Measurements from ENCODE around the gene RILPL1.
"Not testable (repeated sequence)": the region's sequence is repeated elsewhere in the genome, so short reads cannot be mapped to it uniquely, and the experiment has no call there.

Gene RILPL1

GRCh38 chr12:123453165-123453564 lies 80.4 kb downstream of the RILPL1 start:
- DNase-seq: no peak

- DNase-seq: not testable (repeated sequence)
Observed at GRCh38 chr12:123452276-123452550, 81.3 kb downstream of the RILPL1 start.

GRCh38 chr12:123450636-123451035 lies 82.9 kb downstream of the RILPL1 start:
- no peak for DNase-seq

DNA sequence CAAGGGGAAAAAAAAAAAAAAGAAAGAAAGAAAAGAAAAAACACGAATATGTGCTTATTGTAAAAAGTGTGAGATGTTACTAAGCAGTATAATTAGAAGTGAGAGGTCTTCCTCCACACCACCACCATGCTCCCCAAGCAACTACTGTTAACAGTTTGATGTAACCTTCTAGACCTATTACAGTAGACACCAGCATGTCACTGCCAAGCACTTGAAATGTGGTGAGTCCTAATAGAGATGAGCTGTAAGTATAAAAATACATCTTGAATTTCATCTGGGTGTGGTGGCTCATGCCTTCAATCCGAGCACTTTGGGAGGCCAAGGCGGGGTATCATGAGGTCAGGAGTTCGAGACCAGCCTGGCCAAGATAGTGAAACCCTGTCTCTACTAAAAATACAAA lies 83.7 kb downstream of the RILPL1 start:
- DNase-seq: no peak

DNA sequence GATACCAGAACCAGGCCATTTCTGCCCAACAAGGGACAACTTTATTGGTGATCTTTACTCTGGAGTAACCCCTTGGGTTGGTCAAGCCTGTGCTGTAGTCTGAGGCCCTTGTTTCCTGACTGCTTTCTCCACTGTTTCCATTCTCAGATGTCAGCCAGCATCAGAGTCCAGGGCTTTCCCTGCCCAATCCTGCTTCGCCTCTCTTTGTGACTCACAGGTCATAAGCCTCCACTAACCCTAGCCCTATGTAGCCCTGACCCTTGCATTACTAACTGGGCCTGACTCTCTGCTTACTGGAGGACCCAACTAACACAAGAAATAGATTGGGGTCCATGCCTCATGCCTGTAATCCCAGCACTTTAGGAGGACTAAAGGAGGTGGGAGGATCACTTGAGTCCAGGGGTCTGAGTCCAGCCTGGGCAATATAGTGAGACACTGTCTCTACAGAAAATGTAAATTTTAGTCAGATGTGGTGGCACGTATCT lies 84.2 kb downstream of the RILPL1 start:
- DNase-seq: no peak

GRCh38 chr12:123446333-123446713 lies 87.2 kb downstream of the RILPL1 start:
- no peak for DNase-seq

DNA sequence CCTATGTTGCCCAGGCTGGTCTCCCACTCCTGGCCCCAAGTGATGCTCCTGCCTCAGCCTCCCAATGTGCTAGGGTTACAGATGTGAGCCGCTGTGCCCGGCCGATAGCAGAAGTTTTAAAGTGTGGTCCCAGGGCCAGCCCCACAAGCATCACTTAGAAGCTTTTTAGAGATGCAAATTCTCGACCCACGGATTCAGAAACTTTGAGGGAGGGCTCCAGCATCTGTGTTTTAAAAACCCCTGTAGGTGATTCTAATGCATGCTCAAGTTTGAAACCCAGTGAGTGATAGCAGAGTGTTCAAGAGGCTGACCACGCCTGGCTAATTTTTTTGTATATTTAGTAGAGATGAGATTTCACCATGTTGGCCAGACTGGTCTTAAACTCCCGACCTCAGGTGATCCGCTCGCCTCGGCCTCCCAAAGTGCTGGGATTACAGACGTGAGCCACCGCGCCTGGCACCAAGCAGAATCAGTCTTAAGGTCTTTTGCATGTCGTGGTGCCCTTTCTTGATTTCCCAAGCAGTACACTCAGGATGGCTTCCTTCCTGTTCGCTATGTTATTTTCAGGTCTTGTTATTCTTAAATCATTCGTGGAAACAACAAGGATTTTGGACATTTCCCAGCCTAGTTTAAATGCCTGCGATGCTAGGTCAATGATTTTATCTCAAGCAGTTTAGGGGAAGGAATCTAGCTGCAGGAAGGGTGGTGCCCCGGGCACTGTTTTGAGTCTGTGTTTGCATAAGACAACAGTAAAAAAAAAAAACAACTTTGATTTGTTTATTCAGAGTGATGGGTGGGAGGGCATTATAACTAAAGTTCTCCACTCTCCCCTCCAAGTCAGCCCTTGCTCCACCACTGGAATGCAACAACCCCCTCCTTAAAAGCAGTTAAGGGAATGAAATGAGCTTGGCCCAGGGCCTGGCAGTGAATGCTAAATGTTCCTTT lies 87.9 kb downstream of the RILPL1 start:
- no peak for DNase-seq

DNA sequence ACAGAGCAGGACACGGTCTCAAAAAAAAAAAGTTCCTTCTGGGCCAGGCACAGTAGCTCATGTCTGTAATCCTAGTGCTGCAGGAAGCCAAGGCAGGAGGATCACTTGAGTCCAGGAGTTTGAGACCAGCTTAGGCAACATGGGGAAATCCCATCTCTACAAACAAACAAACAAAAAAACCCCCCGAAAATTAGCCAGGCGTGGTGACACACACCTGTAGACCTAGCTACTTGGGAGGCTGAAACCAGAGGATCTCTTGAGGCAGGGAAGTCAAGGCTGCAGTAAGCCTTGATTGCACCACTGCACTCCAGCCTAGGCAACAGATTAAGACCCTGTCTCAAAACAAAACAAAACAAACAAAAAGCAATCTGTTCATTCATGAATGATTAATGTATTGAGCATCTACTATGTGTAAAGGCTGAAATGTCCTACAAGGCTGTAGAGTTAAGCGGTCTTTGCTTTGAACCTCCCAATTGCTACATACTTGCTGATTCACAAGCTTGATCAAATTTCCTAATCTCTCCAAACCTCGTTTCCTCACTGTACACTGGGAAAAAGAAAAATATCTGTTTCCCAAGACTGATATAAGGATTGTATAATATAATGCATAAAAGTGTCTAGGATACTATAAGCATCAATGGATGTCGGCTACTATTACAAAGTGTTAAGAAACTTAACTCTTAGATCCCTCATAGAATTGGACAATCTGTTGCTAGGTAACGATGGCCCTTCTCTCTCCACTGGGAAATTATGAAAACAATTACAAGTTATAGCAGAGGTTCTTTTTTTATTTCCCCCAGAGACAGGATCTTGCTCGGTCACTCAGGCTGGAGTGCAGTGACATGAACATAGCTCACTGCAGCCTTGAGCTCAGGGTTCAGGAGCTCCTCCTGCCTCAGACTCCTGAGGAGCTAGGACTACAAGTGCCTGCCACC lies 89.2 kb downstream of the RILPL1 start:
- DNase-seq: no peak

DNA sequence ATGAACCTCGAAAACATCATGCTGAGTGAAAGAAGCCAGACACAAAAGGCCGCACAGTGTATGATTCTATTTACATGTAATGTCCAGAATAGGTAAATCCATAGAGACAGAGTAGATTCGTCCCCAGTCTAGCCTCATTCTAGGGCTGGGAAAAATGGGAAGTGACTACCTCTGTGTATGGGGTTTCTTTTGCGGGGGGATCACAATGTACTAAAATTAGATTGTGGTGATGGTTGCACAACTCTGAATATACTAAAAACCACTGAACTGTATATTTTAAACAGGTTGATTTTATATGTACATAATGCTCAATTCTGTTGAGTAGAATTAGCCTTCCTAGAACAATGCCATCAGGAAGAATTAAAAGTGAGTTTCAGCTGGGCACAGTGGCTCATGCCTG lies 90.7 kb downstream of the RILPL1 start:
- no peak for DNase-seq

- no peak for DNase-seq
Observed at GRCh38 chr12:123441523-123442164, 91.9 kb downstream of the RILPL1 start.

- DNase-seq: peak; percentile 68
Observed at GRCh38 chr12:123436017-123436964, 97.2 kb downstream of the RILPL1 start, which contains the start of gene RILPL2. Gene RILPL2 (minus strand): TSS chr12:123436684. CDS start chr12:123436420, 264 bp downstream.

GRCh38 chr12:123435636-123436016 lies 97.9 kb downstream of the RILPL1 start:
- no peak for DNase-seq

DNA sequence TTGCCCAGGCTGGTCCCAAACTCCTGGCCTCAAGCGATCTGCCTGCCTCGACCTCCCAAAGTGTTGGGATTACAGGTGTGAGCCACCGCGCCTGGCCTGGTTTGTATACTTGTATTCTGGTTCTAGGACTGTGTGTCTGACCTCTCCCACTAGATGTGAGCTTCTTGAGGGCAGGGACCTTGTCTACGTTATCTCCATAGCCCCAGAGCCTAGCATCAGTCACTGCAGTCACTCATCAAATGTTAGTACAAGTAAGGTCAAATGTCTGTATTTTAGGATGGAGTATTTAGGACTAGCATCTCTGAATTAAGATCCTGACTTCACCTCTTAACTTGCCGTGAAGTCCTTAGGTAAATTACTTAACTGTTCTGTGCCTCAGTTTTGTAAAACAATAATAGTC lies 99.9 kb downstream of the RILPL1 start:
- DNase-seq: no peak

DNA sequence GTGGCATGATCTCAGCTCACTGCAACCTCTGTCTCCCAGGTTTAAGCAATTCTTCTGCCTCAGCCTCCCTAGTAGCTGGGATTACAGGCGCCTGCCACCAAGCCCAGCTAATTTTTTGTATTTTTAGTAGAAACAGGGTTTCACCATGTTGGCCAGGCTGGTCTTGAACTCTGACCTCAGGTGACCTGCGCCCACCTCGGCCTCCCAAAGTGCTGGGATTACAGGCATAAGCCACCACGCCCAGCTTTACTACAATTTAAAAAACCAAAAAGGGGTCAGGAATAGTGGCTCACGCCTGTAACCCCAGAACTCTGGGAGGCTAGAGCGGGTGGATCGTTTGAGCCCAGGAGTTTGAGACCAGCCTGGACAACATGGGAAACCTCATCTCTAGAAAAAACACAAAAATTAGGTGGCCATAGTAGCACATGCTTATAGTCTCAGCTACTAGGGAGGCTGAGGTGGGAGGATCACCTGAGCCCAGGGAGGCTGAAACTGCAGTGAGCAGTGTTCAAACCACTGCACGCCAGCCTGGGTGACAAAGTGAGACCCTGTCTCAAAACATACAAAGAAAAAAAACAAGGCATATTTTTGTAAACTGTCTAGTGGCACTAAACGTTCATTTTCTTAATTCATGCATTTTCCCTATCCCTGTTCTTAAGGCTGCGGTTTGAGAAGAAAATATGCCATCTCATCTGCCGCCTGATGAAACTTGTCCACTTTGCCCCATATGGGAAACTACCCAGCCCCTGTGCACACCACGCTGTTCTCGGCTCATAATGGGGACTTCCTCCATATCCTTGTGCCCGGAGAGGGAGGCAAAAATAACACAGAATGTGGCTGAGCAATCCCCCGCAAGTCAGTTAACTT lies 101.3 kb downstream of the RILPL1 start:
- not testable (repeated sequence) for DNase-seq

DNA sequence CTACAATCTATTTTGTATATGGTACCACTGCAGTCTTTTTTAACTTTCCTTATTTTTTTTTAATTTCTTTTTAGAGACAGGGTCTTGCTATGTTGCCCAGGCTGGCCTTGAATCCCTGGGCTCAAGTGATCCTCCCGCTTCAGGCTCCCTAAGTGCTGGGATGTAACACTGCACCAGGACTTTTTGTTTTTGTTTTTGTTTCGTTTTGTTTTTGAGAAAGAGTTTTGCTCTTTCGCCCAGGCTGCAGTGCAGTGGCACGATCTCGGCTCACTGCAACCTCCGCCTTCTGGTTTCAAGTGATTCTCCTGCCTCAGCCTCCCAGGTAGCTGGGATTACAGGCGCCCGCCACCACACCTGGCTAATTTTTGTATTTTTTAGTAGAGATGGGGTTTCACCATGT lies 104.4 kb downstream of the RILPL1 start:
- not testable (repeated sequence) for DNase-seq

DNA sequence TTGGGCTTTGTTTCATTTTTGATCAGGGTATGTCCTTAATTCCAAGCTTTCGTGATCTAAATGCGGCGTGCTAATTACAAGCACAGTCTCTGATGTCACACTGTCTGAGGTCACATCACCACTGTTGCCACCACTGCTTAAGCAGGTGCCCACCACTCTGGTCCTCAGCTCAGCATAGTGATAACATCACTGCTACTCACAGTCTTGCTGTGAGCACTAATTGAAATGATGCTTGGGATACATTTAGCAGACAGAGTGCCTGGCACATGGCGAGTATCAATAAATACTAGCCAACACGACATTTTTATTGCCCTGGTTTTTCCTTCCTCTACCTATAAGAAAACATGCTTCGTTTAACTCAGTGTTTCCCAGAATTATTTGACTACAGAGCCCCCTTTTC lies 104.9 kb downstream of the RILPL1 start:
- no peak for DNase-seq

- no peak for DNase-seq
Observed at GRCh38 chr12:123427036-123427769, 106.3 kb downstream of the RILPL1 start.

DNA sequence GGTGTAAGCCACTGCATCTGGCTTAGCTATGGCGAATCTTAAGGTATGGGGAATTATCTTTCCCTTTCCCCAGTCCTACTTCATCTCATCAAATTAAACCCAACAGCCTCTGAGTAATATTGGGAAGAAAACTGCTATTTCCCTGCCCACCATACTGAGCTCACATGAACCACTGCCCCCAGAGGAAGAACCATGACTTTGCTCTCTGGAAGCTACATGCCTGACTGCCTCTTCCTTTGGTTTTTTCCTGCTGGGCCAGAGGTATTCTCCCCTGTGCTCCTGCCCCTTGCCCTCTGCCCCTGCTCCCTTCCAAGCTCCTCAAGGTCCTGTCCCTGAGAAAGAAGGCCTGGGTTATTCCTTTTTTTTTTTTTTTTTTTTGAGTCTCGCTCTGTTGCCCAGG lies 112.2 kb downstream of the RILPL1 start:
- DNase-seq: no peak

Measured in NK-92 treated with Interleukin-12 subunit alpha and Interleukin-12 subunit beta, amount 100 ng/mL, for 24 hours (cell line).